ENCODE results near the gene MANSC1. TPM values are rescaled to one million over a fixed set of nuclear protein-coding genes. Genes with fewer than 3 reads are reported as not detected.

MANSC1 gene
- total RNA-seq, 1 experiment from 2014 or later, result 9.1 TPM

DNA sequence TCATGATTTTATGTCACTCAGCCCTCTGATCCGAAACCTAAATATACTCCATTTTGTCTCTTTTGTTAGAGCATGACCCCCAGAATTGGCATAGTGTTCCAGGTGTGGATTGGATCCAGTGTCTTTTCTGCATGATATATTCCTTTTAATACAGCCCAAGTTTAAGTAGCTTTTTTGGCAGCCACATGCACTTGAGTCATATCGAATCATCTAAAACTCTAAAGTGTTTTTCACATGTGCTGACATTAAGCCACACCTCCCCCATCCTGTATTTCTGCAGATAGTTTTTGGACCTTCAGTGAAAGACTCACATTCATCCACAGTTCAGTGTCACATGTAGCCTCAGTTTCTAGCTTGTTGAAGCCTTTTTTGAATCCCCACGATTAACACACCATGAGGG is 37.5 kb upstream of the MANSC1 start:
- Histone ChIP-seq H2BK12ac (ENCODE audit: insufficient read length, low read depth, low read length) (no peak overlapping the region), H3T11ph (ENCODE audit: low read length) (no peak overlapping the region), H3K18ac (ENCODE audit: insufficient read length, low read depth, low read length) (no peak overlapping the region), H2BK15ac (ENCODE audit: low read depth, low read length) (no peak overlapping the region), H2AFZ (ENCODE audit: low read length) (no peak overlapping the region), H3K4ac (ENCODE audit: low read depth, low read length) (no peak overlapping the region), H3K27me3 (ENCODE audit: insufficient read depth, low read length) (no peaks in the 10 kb centered on the region), H4K91ac (ENCODE audit: insufficient read length, low read depth, low read length) (no peak overlapping the region), H2AK5ac (ENCODE audit: insufficient read length, low read length) (no peak overlapping the region), H4K5ac (ENCODE audit: insufficient read length, low read depth, low read length) (no peak overlapping the region), H2BK5ac (ENCODE audit: insufficient read length, low read length) (no peak overlapping the region), H3K79me2 (ENCODE audit: insufficient read depth, low read length) (no peaks in the 10 kb centered on the region), H4K20me1 (ENCODE audit: control insufficient read depth, insufficient read depth, insufficient read length) (no peaks in the 10 kb centered on the region), H3K56ac (ENCODE audit: insufficient read length, low read depth, low read length) (no peak overlapping the region), H3K14ac (ENCODE audit: insufficient read depth, low read length) (no peak overlapping the region), H3K27ac (ENCODE audit: insufficient read length, low read depth, low read length) (no peak overlapping the region), H2BK20ac (ENCODE audit: low read depth, low read length, poor library complexity, severe bottlenecking) (no peak overlapping the region), H2BK120ac (ENCODE audit: low read depth, low read length, poor library complexity, severe bottlenecking) (no peak overlapping the region), H3K9ac (ENCODE audit: extremely low read depth, insufficient read length, low read length) (no peak overlapping the region), H3K9me3 (ENCODE audit: control insufficient read depth, low read depth, low read length) (no peaks in the 10 kb centered on the region), H3K4me1 (ENCODE audit: insufficient read depth, low read length) (peaks cover 7% of the 10 kb centered on the region; the same call in 1 of the 2 replicates), H3K79me1 (ENCODE audit: insufficient read depth, low read depth, low read length, poor library complexity, severe bottlenecking) (no peaks in the 10 kb centered on the region), H4K8ac (replicated peaks; ENCODE audit: insufficient read length, low read depth, low read length) (no peak overlapping the region), H3K23me2 (ENCODE audit: insufficient read length, low read depth, low read length, poor library complexity, severe bottlenecking) (no peaks in the 10 kb centered on the region), H3K4me2 (ENCODE audit: insufficient read depth, insufficient read length, low read length) (no peak overlapping the region), H3K23ac (ENCODE audit: insufficient read length, low read depth, low read length) (no peak overlapping the region)
- Mint-ChIP-seq H3K36me3 (ENCODE audit: insufficient read depth in 1 of 3, low read depth in 3 of 3) (peaks cover 2 to 13% (median 3%) of the 10 kb centered on the region in 3 experiments; a peak in 6 of 7 replicates), H3K4me1 (peaks cover 35 to 40% of the 10 kb centered on the region in 2 experiments), H3K27ac (peak overlapping the region; percentile 18 to 73 (median 51); a peak in 3 of 7 replicates), H3K4me3 (no peak overlapping the region), H3K9me3 (peaks cover 3 to 12% of the 10 kb centered on the region in 2 experiments), H3K27me3 (ENCODE audit: low read depth) (no peaks in the 10 kb centered on the region)
- WGBS (ENCODE audit: extremely low coverage, insufficient read length, low lambda C conversion rate), result no CpG with 5 or more reads among the region's 3 CpGs
- no peak for DNase-seq
- TF ChIP-seq, protein P1, sequence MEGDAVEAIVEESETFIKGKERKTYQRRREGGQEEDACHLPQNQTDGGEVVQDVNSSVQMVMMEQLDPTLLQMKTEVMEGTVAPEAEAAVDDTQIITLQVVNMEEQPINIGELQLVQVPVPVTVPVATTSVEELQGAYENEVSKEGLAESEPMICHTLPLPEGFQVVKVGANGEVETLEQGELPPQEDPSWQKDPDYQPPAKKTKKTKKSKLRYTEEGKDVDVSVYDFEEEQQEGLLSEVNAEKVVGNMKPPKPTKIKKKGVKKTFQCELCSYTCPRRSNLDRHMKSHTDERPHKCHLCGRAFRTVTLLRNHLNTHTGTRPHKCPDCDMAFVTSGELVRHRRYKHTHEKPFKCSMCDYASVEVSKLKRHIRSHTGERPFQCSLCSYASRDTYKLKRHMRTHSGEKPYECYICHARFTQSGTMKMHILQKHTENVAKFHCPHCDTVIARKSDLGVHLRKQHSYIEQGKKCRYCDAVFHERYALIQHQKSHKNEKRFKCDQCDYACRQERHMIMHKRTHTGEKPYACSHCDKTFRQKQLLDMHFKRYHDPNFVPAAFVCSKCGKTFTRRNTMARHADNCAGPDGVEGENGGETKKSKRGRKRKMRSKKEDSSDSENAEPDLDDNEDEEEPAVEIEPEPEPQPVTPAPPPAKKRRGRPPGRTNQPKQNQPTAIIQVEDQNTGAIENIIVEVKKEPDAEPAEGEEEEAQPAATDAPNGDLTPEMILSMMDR (conservative IDR thresholded peaks at IDR 0.05), result no peak
